IMR-90 (cell line): ENCODE data around the gene EYS.

Experiments
- BHLHE40 ChIP-seq: fragments of 150-350 bp; IDR thresholded peaks from 2 replicates; pipeline ENCODE4 v1.6.1; 2016; ENCODE audit warnings: mild to moderate bottlenecking, low read depth, low read length
- CEBPB ChIP-seq: IDR thresholded peaks from 2 replicates; pipeline ENCODE4 v1.6.1; 2012; ENCODE audit warnings: low read depth, low read length, improper control_type of control experiment
- FOS ChIP-seq: fragments of 150-350 bp; IDR thresholded peaks from 2 replicates; pipeline ENCODE4 v1.6.1; 2016; ENCODE audit warnings: low read depth, low read length
- MAFK ChIP-seq: IDR thresholded peaks from 2 replicates; pipeline ENCODE4 v1.6.1; 2012; ENCODE audit warnings: low read depth, low read length, improper control_type of control experiment
- MAZ ChIP-seq: IDR thresholded peaks from 2 replicates; pipeline ENCODE4 v1.6.1; 2012; ENCODE audit warnings: low read depth, mild to moderate bottlenecking, low read length, improper control_type of control experiment, moderate library complexity, borderline replicate concordance
- MXI1 ChIP-seq: IDR thresholded peaks from 2 replicates; pipeline ENCODE4 v1.6.1; 2012; ENCODE audit warnings: low read depth, mild to moderate bottlenecking, low read length, moderate library complexity, borderline replicate concordance
- NFE2L2 ChIP-seq: fragments of 150-350 bp; IDR thresholded peaks from 2 replicates; pipeline ENCODE4 v1.6.1; 2016; ENCODE audit warnings: low read depth, mild to moderate bottlenecking, low read length
- POLR2A ChIP-seq: IDR thresholded peaks from 2 replicates; pipeline ENCODE4 v1.6.1; 2012; ENCODE audit warnings: mild to moderate bottlenecking, low read depth, low read length
- RAD21 ChIP-seq: IDR thresholded peaks from 2 replicates; pipeline ENCODE4 v1.6.1; 2012; ENCODE audit warnings: low read length, improper control_type of control experiment
- RCOR1 ChIP-seq: IDR thresholded peaks from 2 replicates; pipeline ENCODE4 v1.6.1; 2012; ENCODE audit warnings: mild to moderate bottlenecking, low read length, improper control_type of control experiment; ENCODE audit not compliant: insufficient replicate concordance
- RFX5 ChIP-seq: IDR thresholded peaks from 2 replicates; pipeline ENCODE4 v1.8.0; 2012; ENCODE audit warnings: low read depth, mild to moderate bottlenecking, low read length, moderate library complexity
- SMC3 ChIP-seq: fragments of 150-350 bp; IDR thresholded peaks from 2 replicates; pipeline ENCODE4 v1.6.1; 2016; ENCODE audit warnings: low read depth, mild to moderate bottlenecking, antibody characterized with exemption, low read length, moderate library complexity
- TF ChIP-seq, protein P1 (sequence below): conservative IDR thresholded peaks from 2 replicates; pipeline ENCODE4 v1.5.1; 2012; ENCODE audit warnings: mild to moderate bottlenecking, low read depth, low read length, improper control_type of control experiment
- TF ChIP-seq, protein P2 (sequence below): fragments of 150-350 bp; IDR thresholded peaks from 2 replicates; pipeline ENCODE4 v1.6.1; 2016; ENCODE audit warnings: low read depth, mild to moderate bottlenecking, low read length, moderate library complexity, borderline replicate concordance

DNA sequence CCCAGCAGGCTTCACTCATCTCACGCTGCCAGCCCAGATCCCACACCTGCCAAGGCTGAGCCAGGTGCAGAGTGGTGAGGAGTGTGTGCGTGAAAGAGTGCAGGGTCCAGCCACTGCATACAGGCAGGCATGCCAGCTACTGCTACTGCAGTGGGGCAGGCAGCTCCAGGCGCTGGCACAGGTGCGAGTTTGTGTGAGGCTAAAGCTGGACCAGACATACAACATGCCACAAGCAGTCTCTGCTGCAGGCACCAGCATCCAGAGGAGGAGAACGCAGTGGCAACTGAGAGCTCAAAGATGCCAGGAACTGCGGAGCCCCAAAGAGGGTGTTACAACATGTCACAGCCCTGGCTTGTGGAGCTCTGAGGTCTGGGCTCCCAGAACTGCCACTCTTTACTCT is 149.8 kb downstream of the EYS start:
- TF ChIP-seq NFE2L2 (no peak), POLR2A (no peak), RAD21 (no peak), MXI1 (no peak), RCOR1 (no peak), CEBPB (no peak), BHLHE40 (no peak), MAFK (no peak), RFX5 (no peak), SMC3 (no peak), FOS (no peak), MAZ (no peak)
- TF ChIP-seq, protein P1, sequence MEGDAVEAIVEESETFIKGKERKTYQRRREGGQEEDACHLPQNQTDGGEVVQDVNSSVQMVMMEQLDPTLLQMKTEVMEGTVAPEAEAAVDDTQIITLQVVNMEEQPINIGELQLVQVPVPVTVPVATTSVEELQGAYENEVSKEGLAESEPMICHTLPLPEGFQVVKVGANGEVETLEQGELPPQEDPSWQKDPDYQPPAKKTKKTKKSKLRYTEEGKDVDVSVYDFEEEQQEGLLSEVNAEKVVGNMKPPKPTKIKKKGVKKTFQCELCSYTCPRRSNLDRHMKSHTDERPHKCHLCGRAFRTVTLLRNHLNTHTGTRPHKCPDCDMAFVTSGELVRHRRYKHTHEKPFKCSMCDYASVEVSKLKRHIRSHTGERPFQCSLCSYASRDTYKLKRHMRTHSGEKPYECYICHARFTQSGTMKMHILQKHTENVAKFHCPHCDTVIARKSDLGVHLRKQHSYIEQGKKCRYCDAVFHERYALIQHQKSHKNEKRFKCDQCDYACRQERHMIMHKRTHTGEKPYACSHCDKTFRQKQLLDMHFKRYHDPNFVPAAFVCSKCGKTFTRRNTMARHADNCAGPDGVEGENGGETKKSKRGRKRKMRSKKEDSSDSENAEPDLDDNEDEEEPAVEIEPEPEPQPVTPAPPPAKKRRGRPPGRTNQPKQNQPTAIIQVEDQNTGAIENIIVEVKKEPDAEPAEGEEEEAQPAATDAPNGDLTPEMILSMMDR, result no peak
- TF ChIP-seq, protein P2, sequence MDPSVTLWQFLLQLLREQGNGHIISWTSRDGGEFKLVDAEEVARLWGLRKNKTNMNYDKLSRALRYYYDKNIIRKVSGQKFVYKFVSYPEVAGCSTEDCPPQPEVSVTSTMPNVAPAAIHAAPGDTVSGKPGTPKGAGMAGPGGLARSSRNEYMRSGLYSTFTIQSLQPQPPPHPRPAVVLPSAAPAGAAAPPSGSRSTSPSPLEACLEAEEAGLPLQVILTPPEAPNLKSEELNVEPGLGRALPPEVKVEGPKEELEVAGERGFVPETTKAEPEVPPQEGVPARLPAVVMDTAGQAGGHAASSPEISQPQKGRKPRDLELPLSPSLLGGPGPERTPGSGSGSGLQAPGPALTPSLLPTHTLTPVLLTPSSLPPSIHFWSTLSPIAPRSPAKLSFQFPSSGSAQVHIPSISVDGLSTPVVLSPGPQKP, result no peak
